AG09319 (cell line): ENCODE measurements around the gene ZNF205.

Experiments used
- DNase-seq: peaks from one replicate; pipeline ENCODE4 v3.0.0-alpha.2; 2010; ENCODE audit warnings: low read depth; ENCODE audit errors: extremely low read depth
- CTCF ChIP-seq: IDR thresholded peaks from 2 replicates; pipeline ENCODE4 v1.5.1; 2011; ENCODE audit warnings: low read depth, mild to moderate bottlenecking, inconsistent platforms, low read length, moderate library complexity

The ZNF205 gene

GRCh38 chr16:3122926-3123570, 10.7 kb downstream of the ZNF205 start:
- no peak for DNase-seq
- no peak for TF ChIP-seq CTCF

- peak; percentile 79 for DNase-seq
- peak; percentile 36 for TF ChIP-seq CTCF
Observed at GRCh38 chr16:3123986-3124886, 11.8 kb downstream of the ZNF205 start.

- no peak for DNase-seq
- no peak for TF ChIP-seq CTCF
Observed at GRCh38 chr16:3127745-3128144, 15.4 kb downstream of the ZNF205 start.

GRCh38 chr16:3129137-3130131, 17.0 kb downstream of the ZNF205 start:
- DNase-seq, result peak; percentile 69
- TF ChIP-seq CTCF, result peak; percentile 92

- peak; percentile 44 for TF ChIP-seq CTCF
- no peak for DNase-seq
Observed at GRCh38 chr16:3131755-3132377, 19.5 kb downstream of the ZNF205 start.

GRCh38 chr16:3133844-3134243, 21.5 kb downstream of the ZNF205 start:
- no peak for TF ChIP-seq CTCF
- DNase-seq, result no peak
